NCI-H1436 (cell line): ENCODE results near the gene C19orf85.
"Not testable (repeated sequence)": the region's sequence is repeated elsewhere in the genome, so short reads cannot be mapped to it uniquely, and the experiment has no call there.

ENCODE experiments used
- DNase-seq: peaks from one replicate; lab custom pipeline; 2025; lab: John Stamatoyannopoulos, UW

Gene C19orf85

GRCh38 chr19:55440411-55441105 lies 24.0 kb downstream of the C19orf85 start:
- peak; percentile 15 for DNase-seq

GRCh38 chr19:55439052-55439451 lies 25.5 kb downstream of the C19orf85 start:
- no peak for DNase-seq

GRCh38 chr19:55437410-55437809 lies 27.1 kb downstream of the C19orf85 start:
- no peak for DNase-seq

GRCh38 chr19:55436847-55437246 lies 27.7 kb downstream of the C19orf85 start:
- DNase-seq, result no peak

- DNase-seq, result no peak
These were observed 29.5 kb downstream of the C19orf85 start for GRCh38 chr19:55435020-55435419.

GRCh38 chr19:55434356-55434919 lies 30.1 kb downstream of the C19orf85 start:
- no peak for DNase-seq

GRCh38 chr19:55433292-55433691 lies 31.3 kb downstream of the C19orf85 start:
- DNase-seq, result no peak

GRCh38 chr19:55432241-55432959 lies 32.2 kb downstream of the C19orf85 start:
- DNase-seq, result no peak

GRCh38 chr19:55431183-55431582 lies 33.4 kb downstream of the C19orf85 start:
- DNase-seq, result no peak

- no peak for DNase-seq
These were observed 38.5 kb downstream of the C19orf85 start for GRCh38 chr19:55426042-55426441.

GRCh38 chr19:55424518-55424917 lies 40.0 kb downstream of the C19orf85 start:
- no peak for DNase-seq

GRCh38 chr19:55423225-55424005 lies 41.1 kb downstream of the C19orf85 start:
- no peak for DNase-seq

GRCh38 chr19:55421281-55421680 lies 43.3 kb downstream of the C19orf85 start:
- DNase-seq, result not testable (repeated sequence)

GRCh38 chr19:55419624-55420236 lies 44.8 kb downstream of the C19orf85 start:
- DNase-seq, result no peak

GRCh38 chr19:55419103-55419502 lies 45.4 kb downstream of the C19orf85 start:
- DNase-seq, result no peak

GRCh38 chr19:55418185-55418584 lies 46.4 kb downstream of the C19orf85 start:
- peak; percentile 71 for DNase-seq
